ENCODE results near the gene ZIC5.
"Not testable (repeated sequence)": the region's sequence is repeated elsewhere in the genome, so short reads cannot be mapped to it uniquely, and the experiment has no call there.

ZIC5 gene

GRCh38 chr13:99945515-99945914 is 26.1 kb downstream of the ZIC5 start:
- DNase-seq (ENCODE audit: insufficient read length, low spot score); FAIRE-seq: not testable (repeated sequence)

GRCh38 chr13:99944606-99945005 is 27.0 kb downstream of the ZIC5 start:
- DNase-seq (ENCODE audit: insufficient read length, low spot score) (no peak), FAIRE-seq (no peak)

- FAIRE-seq (no peak), DNase-seq (ENCODE audit: insufficient read length, low spot score) (no peak)
Observed at GRCh38 chr13:99944102-99944501, 27.5 kb downstream of the ZIC5 start.

- DNase-seq (ENCODE audit: insufficient read length, low spot score): no peak
- no peak for FAIRE-seq
Observed at GRCh38 chr13:99941911-99942310, 29.7 kb downstream of the ZIC5 start.

- no peak for FAIRE-seq
- DNase-seq (ENCODE audit: insufficient read length, low spot score): no peak
Observed at GRCh38 chr13:99941086-99941485, 30.5 kb downstream of the ZIC5 start.

GRCh38 chr13:99938635-99939034 is 32.9 kb downstream of the ZIC5 start:
- DNase-seq (ENCODE audit: insufficient read length, low spot score): no peak
- no peak for FAIRE-seq

- DNase-seq (ENCODE audit: insufficient read length, low spot score) (no peak), FAIRE-seq (no peak)
Observed at GRCh38 chr13:99935772-99936171, 35.8 kb downstream of the ZIC5 start.

- DNase-seq (ENCODE audit: insufficient read length, low spot score): no peak
- FAIRE-seq: no peak
Observed at GRCh38 chr13:99932912-99933311, 38.7 kb downstream of the ZIC5 start.

GRCh38 chr13:99930925-99931324 is 40.6 kb downstream of the ZIC5 start:
- no peak for FAIRE-seq
- no peak for DNase-seq (ENCODE audit: insufficient read length, low spot score)

- FAIRE-seq: no peak
- DNase-seq (ENCODE audit: insufficient read length, low spot score): no peak
Observed at GRCh38 chr13:99929866-99930265, 41.7 kb downstream of the ZIC5 start.

- FAIRE-seq: no peak
- no peak for DNase-seq (ENCODE audit: insufficient read length, low spot score)
Observed at GRCh38 chr13:99926014-99926731, 45.4 kb downstream of the ZIC5 start.

GRCh38 chr13:99923877-99924582 is 47.5 kb downstream of the ZIC5 start:
- DNase-seq (ENCODE audit: insufficient read length, low spot score) (no peak), FAIRE-seq (no peak)

GRCh38 chr13:99922631-99923404 is 48.7 kb downstream of the ZIC5 start:
- FAIRE-seq: no peak
- DNase-seq (ENCODE audit: insufficient read length, low spot score): no peak

- DNase-seq (ENCODE audit: insufficient read length, low spot score) (no peak), FAIRE-seq (no peak)
Observed at GRCh38 chr13:99919132-99919531, 52.4 kb downstream of the ZIC5 start.

- no peak for FAIRE-seq
- peak; percentile 65 for DNase-seq (ENCODE audit: insufficient read length, low spot score)
Observed at GRCh38 chr13:99916366-99917103, 55.0 kb downstream of the ZIC5 start.

- DNase-seq (ENCODE audit: insufficient read length, low spot score): no peak
- FAIRE-seq: no peak
Observed at GRCh38 chr13:99913167-99913566, 58.4 kb downstream of the ZIC5 start.
